Measurements from ENCODE around the gene ELMO3. TPM values are rescaled to one million over a fixed set of nuclear protein-coding genes. Genes with fewer than 3 reads are reported as not detected.

Gene ELMO3
- total and polyA plus RNA-seq, 2 of the 13 experiments (the other 11 are each of a cell fraction or from before 2014, with no cell fraction given): 2.6 to 4.0 TPM

- TF ChIP-seq AGO2 (optimal IDR thresholded peaks at IDR 0.05; ENCODE audit: low read depth, low read length) (peak; percentile 26), CENPBD1 (CRISPR knock-in tag; IDR thresholded peaks at IDR 0.05; ENCODE audit: borderline replicate concordance, low read depth) (no peak; the same call in 1 of the 2 replicates), MIER3 (CRISPR knock-in tag; IDR thresholded peaks at IDR 0.05; ENCODE audit: borderline replicate concordance) (0 out of 2 replicates have a peak, but pooled peaks have one; percentile 19), SIX1 (CRISPR knock-in tag; IDR thresholded peaks at IDR 0.05; ENCODE audit: borderline replicate concordance) (no peak), NFE2 (CRISPR knock-in tag; IDR thresholded peaks at IDR 0.05) (no peak), ZNF766 (CRISPR knock-in tag; IDR thresholded peaks at IDR 0.05; ENCODE audit: borderline replicate concordance) (peak; percentile 53; the same call in 1 of the 2 replicates), BRCA1 (CRISPR knock-in tag; IDR thresholded peaks at IDR 0.05) (no peak), FOXP1 (IDR thresholded peaks at IDR 0.05) (no peak), FOXP1 (CRISPR knock-in tag; IDR thresholded peaks at IDR 0.05) (no peak), ZNF12 (CRISPR knock-in tag; IDR thresholded peaks at IDR 0.05) (no peak; the same call in 1 of the 2 replicates), NFATC3 (CRISPR knock-in tag; IDR thresholded peaks at IDR 0.05) (no peak), SMARCC2 (IDR thresholded peaks at IDR 0.05) (no peak), ZBTB14 (CRISPR knock-in tag; IDR thresholded peaks at IDR 0.05) (peak; percentile 72; the same call in 1 of the 2 replicates), SIN3B (IDR thresholded peaks at IDR 0.05; ENCODE audit: low read length) (no peak), SP5 (CRISPR knock-in tag; IDR thresholded peaks at IDR 0.05; ENCODE audit: borderline replicate concordance, low read depth) (0 out of 2 replicates have a peak, but pooled peaks have one; percentile 6), HDAC6 (IDR thresholded peaks at IDR 0.05; ENCODE audit: low read depth, low read length) (no peak), SKIL (CRISPR knock-in tag; IDR thresholded peaks at IDR 0.05; ENCODE audit: borderline replicate concordance) (no peak), ZNF362 (CRISPR knock-in tag; IDR thresholded peaks at IDR 0.05; ENCODE audit: borderline replicate concordance) (peak; percentile 32; the same call in 1 of the 2 replicates), TEAD3 (CRISPR knock-in tag; optimal IDR thresholded peaks at IDR 0.05; ENCODE audit: borderline replicate concordance) (peak; percentile 74), MAFG (CRISPR knock-in tag; IDR thresholded peaks at IDR 0.05) (no peak), KDM6A (CRISPR knock-in tag; IDR thresholded peaks at IDR 0.05; ENCODE audit: low read depth) (no peak), ZNF781 (CRISPR knock-in tag; IDR thresholded peaks at IDR 0.05; ENCODE audit: borderline replicate concordance, not compliant biosample characterization) (no peak), DZIP1 (CRISPR knock-in tag; IDR thresholded peaks at IDR 0.05) (no peak)
These were observed 43.4 kb upstream of the ELMO3 start (continued) for GRCh38 chr16:67155295-67156142.

Data from HepG2 (cell line).